ENCODE data around the gene R3HDM1. TPM values are rescaled to one million over a fixed set of nuclear protein-coding genes. Genes with fewer than 3 reads are reported as not detected.
"Not testable (repeated sequence)": the region's sequence is repeated elsewhere in the genome, so short reads cannot be mapped to it uniquely, and the experiment has no call there.

R3HDM1 gene
- total RNA-seq (2014; rRNA removed; shearing (Covaris generic)): 16.4 and 21.7 TPM in 2 replicates

DNA sequence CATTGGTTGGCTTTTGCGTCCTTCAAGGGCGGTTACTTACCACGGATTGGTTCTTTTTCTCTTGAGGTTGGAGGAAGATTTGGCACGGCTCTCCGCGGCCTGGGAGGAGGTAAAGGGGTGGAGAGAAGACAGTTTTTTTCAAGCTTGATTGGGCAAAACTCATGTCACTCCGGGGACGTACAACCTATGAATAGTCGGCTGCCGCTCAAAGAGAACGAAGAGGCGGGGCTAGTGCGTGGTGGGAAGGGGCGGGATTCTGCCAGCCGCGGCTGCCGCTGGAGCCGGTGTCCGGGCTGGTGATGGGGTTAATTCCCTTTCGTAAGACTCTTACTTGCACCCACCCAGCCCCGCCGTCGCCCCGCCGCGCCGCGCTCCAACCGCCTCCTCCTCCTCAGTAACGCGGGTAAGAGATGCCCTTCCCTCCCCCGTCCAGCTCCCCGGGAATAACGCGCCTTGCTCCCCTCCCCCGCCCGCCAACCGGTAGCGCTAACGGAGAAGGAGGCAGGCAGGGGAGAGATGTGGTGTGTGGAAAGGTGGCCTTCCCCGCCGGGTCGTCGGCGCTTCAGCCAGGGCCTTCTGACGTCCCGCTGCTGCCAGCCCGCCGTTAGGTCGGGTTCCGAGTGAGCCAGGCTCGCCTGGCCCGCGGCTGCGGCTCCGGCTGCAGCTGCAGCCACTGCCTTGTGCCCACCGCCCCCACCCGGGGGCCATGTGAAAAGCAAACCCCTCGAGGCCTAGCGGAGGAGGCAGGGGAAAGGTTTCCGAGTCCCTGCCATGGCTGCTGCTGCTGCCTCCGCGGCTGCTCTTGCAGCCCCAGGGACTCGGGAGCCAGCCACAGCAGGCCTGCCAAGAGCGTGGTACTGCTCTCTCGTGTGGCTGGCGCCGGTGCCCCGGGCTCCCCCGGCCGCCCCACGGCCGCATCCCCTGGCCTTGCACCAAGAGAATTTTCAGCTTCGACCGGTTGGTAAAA is at the start of gene R3HDM1:
Gene R3HDM1, plus strand, starts transcription at position 254 of the 967 bp plus-strand sequence. CDS start 73,362 bp downstream, outside the sequence.
- DNase-seq: peak; percentile 92
- Histone ChIP-seq H3K4me3 (ENCODE audit: insufficient read depth, low read depth, low read length) (peak within 1 kb of the TSS; percentile 84), H3K27me3 (ENCODE audit: control insufficient read depth, insufficient read depth, low read length) (no peaks in the 10 kb centered on the region), H3K36me3 (replicated peaks; ENCODE audit: control insufficient read depth, insufficient read depth, low read length) (no peaks in the 10 kb centered on the region)

DNA sequence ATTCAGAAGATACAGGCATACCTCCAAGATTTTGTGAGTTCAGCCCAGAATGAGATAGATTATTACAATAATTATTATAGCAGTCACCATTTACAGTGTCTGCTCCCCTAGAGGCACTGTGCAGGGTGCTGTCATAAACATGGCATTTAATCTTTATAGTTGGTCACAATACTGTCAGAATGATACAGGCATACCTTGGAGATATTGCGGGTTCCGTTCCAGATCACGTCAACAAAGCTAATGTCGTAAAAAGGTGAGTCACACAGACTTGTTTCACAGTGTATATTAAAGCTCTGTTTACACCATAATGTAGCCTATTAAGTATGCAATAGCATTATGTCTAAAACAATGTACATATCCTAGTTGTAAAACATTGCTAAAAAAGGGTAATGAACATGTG is 45.8 kb upstream of the R3HDM1 start:
- DNase-seq: no peak
- Histone ChIP-seq H3K27me3 (ENCODE audit: control insufficient read depth, insufficient read depth, low read length) (no peaks in the 10 kb centered on the region), H3K4me3 (ENCODE audit: insufficient read depth, low read depth, low read length) (no peak overlapping the region), H3K36me3 (replicated peaks; ENCODE audit: control insufficient read depth, insufficient read depth, low read length) (no peaks in the 10 kb centered on the region)

DNA sequence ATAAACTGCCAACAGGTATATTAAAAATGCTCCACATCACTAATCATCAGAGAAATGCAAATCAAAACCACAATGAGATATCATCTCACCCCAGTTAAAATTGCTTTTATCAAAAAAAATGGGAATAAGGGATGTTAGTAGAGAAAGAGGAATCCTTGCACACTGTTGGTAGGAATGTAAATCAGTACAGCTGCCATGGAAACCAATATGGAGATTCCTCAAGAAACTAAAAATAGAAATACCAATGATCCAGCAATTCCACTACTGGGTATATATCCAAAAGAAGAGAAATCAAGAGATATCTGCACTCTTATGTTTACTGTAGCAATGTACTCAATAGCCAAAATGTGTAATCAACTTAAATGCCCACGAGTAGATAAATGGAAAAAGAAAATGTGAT is 40.9 kb upstream of the R3HDM1 start:
- Histone ChIP-seq H3K4me3 (ENCODE audit: insufficient read depth, low read depth, low read length) (no peak overlapping the region), H3K36me3 (replicated peaks; ENCODE audit: control insufficient read depth, insufficient read depth, low read length) (no peaks in the 10 kb centered on the region), H3K27me3 (ENCODE audit: control insufficient read depth, insufficient read depth, low read length) (no peaks in the 10 kb centered on the region)
- no peak for DNase-seq

DNA sequence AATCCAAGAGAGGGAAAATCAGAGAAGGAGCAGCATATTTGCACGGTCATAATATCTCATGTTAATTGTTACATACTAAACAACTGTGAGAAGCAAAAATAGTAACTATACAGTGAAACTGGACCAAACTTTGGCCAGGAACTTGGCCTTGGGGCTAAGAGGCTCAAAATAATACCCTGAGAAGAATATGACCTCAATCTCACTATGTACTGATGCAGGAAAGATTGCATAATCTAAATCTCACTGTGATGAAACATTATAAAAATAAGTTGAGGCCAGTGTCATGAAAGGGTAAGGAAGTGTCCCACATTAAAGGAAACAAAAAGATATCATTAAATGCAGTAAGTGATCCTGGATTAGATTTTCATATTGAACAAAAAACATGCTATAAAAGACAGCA is 36.8 kb upstream of the R3HDM1 start:
- H3K4me3 ChIP-seq (ENCODE audit: insufficient read depth, low read depth, low read length): no peak overlapping the region
- DNase-seq: no peak
- H3K36me3 ChIP-seq (replicated peaks; ENCODE audit: control insufficient read depth, insufficient read depth, low read length): no peaks in the 10 kb centered on the region; the same call in 1 of the 2 replicates
- no peaks in the 10 kb centered on the region for H3K27me3 ChIP-seq (ENCODE audit: control insufficient read depth, insufficient read depth, low read length)

DNA sequence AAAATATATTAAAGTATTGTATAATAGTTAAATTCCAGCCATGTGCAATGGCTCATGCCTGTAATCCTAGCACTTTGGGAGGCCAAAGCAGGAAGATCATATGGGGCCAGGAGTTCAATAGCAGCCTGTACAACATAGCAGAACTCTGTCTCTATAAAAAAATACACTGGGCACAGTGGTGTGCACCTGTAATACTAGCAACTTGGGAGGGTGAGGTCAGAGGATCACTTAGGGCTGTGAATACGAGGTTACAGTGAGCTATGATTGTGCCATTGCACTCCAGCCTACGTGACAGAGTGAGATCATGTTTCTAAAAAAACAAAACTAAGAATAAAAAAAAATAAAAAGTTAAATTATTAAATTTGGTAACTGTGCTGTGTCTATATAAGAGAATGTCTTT is 36.4 kb upstream of the R3HDM1 start:
- no peaks in the 10 kb centered on the region for H3K27me3 ChIP-seq (ENCODE audit: control insufficient read depth, insufficient read depth, low read length)
- H3K4me3 ChIP-seq (ENCODE audit: insufficient read depth, low read depth, low read length): no peak overlapping the region
- DNase-seq: no peak
- no peaks in the 10 kb centered on the region; the same call in 1 of the 2 replicates for H3K36me3 ChIP-seq (replicated peaks; ENCODE audit: control insufficient read depth, insufficient read depth, low read length)

DNA sequence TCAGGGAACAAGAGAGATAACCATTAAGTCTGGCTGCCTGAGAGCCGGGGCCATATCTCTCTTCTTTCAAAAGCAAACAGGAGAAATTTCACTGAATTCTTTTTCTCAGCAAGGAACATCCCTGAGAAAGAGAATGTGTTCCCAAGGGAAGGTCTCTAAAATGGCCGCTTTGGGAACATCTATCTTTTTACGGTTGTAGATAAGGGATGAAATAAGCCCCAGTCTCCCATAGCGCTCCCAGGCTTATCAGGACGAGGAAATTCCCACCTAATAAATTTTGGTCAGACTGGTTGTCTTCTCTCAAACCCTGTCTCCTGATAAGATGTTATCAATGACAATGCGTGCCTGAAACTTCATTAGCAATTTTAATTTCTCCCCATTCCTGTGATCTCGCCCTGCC is 32.7 kb upstream of the R3HDM1 start:
- not testable (repeated sequence) for H3K4me3 ChIP-seq (ENCODE audit: insufficient read depth, low read depth, low read length); DNase-seq; H3K27me3 ChIP-seq (ENCODE audit: control insufficient read depth, insufficient read depth, low read length)

DNA sequence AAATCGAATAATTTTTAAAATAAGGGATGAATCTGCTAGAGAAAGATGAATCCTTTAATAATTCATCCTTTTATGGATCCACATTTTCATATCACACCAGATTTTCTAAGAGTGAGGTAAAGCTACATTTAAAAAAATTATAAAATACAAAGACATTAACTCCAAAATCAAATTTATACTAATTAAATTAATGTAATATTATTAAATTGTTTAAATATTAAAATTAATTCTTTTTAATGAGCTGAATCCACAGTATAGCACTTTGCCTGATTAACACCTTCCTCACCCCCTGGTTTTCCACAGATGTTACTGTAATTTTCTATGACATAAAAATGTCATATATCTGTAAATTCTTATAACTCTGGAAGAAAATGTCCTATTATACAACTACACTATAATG is 26.5 kb upstream of the R3HDM1 start:
- H3K27me3 ChIP-seq (ENCODE audit: control insufficient read depth, insufficient read depth, low read length): no peaks in the 10 kb centered on the region
- no peak for DNase-seq
- no peaks in the 10 kb centered on the region for H3K36me3 ChIP-seq (replicated peaks; ENCODE audit: control insufficient read depth, insufficient read depth, low read length)
- H3K4me3 ChIP-seq (ENCODE audit: insufficient read depth, low read depth, low read length): no peak overlapping the region

More for the DNA sequence above, 32.7 kb upstream of the R3HDM1 start:
- not testable (repeated sequence) for H3K36me3 ChIP-seq (replicated peaks; ENCODE audit: control insufficient read depth, insufficient read depth, low read length)

DNA sequence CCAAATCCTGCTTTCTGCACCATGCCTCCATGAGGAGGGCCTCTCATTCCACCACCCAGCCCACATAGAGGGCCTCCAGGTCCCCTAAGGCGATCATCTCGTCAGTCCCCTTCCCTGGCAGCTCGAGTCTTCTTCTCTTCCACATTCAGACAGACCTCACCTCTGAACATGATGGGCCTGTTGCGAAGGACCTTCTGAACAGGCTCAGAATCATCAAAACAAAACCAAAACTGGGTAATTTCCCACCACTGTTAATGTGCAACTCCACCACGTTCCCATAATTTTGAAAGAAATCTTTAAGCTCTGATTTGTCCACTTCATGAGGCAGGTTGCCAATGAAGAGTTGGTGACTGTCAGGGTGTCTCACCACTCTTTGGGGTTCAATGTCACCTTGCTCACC is 20.7 kb upstream of the R3HDM1 start:
- Histone ChIP-seq H3K4me3 (ENCODE audit: insufficient read depth, low read depth, low read length) (no peak overlapping the region), H3K36me3 (replicated peaks; ENCODE audit: control insufficient read depth, insufficient read depth, low read length) (no peaks in the 10 kb centered on the region), H3K27me3 (ENCODE audit: control insufficient read depth, insufficient read depth, low read length) (no peaks in the 10 kb centered on the region)
- no peak for DNase-seq

DNA sequence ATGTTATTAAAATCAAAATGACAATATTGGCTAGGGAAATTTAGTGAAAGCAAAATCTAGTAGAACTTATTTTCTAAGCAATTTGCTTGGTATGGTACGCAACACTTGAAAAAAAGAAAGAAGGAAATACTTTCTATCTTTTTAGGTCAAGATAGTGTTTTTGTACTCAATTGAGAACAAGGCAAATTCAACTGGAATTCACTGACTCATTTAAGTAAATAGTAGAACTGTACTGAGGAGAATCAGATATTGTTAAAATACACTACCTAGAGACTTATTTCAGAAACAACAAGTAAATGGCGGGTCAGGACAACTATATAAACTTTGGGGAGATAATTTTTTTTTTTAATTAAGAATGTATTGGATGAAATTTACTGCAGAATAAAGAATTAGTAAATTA is 19.2 kb upstream of the R3HDM1 start:
- Histone ChIP-seq H3K4me3 (ENCODE audit: insufficient read depth, low read depth, low read length) (no peak overlapping the region), H3K36me3 (replicated peaks; ENCODE audit: control insufficient read depth, insufficient read depth, low read length) (no peaks in the 10 kb centered on the region), H3K27me3 (ENCODE audit: control insufficient read depth, insufficient read depth, low read length) (no peaks in the 10 kb centered on the region)
- DNase-seq: no peak

DNA sequence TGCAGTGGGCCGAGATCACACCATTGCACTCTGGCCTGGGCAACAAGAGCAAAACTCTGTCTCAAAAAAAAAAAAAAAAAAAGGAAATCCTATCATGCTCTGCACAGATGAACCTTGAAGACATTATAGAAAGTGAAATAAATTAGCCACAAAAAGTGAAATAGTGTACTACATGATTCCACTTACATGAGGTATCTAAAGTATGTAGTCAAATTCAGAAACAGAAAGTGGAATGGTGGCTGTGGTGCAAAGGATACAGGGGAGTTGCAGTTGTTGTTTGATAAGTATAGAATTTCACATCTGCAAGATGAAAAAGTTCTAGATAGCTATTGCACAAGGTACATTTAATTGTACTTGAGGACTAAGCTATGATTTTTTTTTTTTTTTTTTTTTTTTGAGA is 5.5 kb upstream of the R3HDM1 start:
- no peaks in the 10 kb centered on the region for H3K36me3 ChIP-seq (replicated peaks; ENCODE audit: control insufficient read depth, insufficient read depth, low read length)
- no peak overlapping the region for H3K4me3 ChIP-seq (ENCODE audit: insufficient read depth, low read depth, low read length)
- no peaks in the 10 kb centered on the region for H3K27me3 ChIP-seq (ENCODE audit: control insufficient read depth, insufficient read depth, low read length)
- no peak for DNase-seq

DNA sequence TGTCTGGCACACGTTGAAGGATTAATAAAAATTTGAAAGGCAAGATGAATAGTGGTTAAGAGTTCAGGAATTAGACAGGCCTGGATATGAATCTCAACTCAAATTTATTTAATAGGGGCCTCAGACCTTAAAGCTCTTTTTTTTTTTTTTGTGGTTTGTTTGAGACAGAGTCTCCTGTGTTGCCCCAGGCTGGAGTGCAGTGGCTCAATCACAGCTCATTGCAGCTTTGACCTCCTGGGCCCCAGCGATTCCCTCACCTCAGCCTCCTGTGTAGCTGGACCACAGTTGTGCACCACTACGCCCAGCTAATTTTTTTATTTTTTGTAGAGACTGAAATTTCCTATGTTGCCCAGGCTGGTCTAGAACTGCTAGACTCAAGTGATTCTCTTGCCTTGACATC is 3.3 kb upstream of the R3HDM1 start:
- Histone ChIP-seq H3K36me3 (replicated peaks; ENCODE audit: control insufficient read depth, insufficient read depth, low read length) (no peaks in the 10 kb centered on the region), H3K4me3 (ENCODE audit: insufficient read depth, low read depth, low read length) (no peak overlapping the region), H3K27me3 (ENCODE audit: control insufficient read depth, insufficient read depth, low read length) (no peaks in the 10 kb centered on the region)
- DNase-seq: no peak

DNA sequence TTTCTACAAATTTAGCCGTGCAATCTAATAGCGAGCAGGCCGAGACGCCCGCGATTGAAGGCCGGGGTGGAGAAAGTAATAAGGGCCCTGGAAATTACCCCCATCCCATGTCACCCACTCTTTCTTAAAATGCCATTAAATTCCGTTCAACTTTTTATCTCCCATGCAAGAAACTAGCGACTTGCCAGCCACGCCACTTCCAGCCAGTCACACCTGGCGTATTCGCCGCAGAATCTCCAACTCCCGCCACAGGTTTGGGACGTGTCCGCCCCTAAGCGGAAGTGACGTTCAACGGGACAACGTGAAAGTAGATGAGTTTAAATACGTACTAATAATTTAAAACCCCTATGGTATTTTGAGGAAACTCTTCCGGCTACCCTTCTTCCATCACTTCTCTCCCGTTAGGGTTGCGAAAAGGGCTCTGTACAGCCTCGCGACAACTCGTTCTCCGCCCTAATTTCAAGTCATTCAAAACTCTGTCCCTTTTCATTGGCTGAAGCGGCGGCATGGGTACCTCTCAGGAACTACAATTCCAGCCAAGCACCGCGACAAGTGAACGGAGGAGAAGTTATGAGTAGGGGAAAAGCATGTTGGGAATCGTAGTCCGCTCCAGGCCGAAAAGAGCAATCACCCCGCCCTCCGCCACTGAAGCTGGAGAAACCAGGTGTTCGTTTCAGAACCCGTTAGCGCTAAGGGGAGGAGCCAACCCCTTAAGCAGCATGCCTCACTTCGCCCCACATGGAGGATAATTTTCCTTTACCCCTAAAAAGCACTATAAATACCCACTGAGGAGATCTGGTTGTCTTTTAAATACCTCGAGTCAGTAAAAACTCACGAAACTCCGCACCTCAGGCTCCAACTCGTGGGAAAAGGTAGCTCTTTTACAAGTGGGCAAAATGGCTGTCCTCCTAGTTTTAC is 712 bp upstream of the R3HDM1 start, which contains the start of gene ZRANB3:
Gene ZRANB3, minus strand, starts transcription at position 906 of the 918 bp plus-strand sequence.
- DNase-seq: peak; percentile 74
- peak within 1 kb of the TSS; percentile 84 for H3K4me3 ChIP-seq (ENCODE audit: insufficient read depth, low read depth, low read length)
- H3K27me3 ChIP-seq (ENCODE audit: control insufficient read depth, insufficient read depth, low read length): no peaks in the 10 kb centered on the region
- H3K36me3 ChIP-seq (replicated peaks; ENCODE audit: control insufficient read depth, insufficient read depth, low read length): no peaks in the 10 kb centered on the region

DNA sequence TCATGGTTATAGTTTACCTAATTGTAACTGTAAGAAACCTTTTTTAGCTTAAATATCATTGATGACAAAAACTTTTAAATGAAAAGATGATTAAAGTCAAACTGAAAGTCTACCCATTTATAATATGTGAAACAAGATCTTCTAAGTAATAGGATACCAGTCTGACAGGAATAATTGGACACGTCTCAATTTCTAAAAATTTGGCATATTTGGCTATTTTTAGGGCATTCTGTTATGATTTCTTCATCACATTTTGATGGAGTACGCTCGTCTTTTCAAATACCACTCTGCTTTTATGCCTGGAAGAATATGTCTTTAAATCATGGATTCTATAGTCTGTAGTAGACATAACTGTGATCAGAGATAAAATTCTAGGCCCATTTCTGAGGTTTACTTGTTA is 1.3 kb downstream of the R3HDM1 start:
- Histone ChIP-seq H3K4me3 (ENCODE audit: insufficient read depth, low read depth, low read length) (peak overlapping the region; percentile 84; the same call in 1 of the 2 replicates), H3K27me3 (ENCODE audit: control insufficient read depth, insufficient read depth, low read length) (no peaks in the 10 kb centered on the region), H3K36me3 (replicated peaks; ENCODE audit: control insufficient read depth, insufficient read depth, low read length) (peaks cover 1% of the 10 kb centered on the region; the same call in 1 of the 2 replicates)
- DNase-seq: no peak

DNA sequence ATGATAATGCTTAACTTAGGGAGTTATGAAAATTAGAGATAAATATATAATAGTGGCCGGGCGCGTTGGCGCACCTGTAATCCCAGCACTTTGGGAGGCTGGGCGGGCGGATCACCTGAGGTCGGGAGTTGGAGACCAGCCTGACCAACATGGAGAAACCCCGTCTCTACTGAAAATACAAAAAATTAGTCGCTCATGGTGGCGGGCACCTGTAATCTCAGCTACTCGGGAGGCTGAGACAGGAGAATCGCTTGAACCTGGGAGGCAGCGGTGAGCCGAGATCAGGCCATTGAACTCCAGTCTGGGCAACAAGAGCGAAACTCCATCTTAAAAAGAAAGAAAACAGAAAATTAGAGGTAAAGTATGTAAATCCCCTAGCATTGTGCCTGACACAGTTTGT is 2.3 kb downstream of the R3HDM1 start:
- not testable (repeated sequence) for H3K4me3 ChIP-seq (ENCODE audit: insufficient read depth, low read depth, low read length); H3K36me3 ChIP-seq (replicated peaks; ENCODE audit: control insufficient read depth, insufficient read depth, low read length); H3K27me3 ChIP-seq (ENCODE audit: control insufficient read depth, insufficient read depth, low read length); DNase-seq

Measured in H7 (cell line).